GM12878 (cell line): ENCODE measurements around the gene SERINC5. TPM values are rescaled to one million over a fixed set of nuclear protein-coding genes. Genes with fewer than 3 reads are reported as not detected.

Experiments
- ATAC-seq: fragments of 200-7000 bp; cut with Tn5 transposase; 3 replicates; pipeline ENCODE4 v1.9.1; 2020; ENCODE audit warnings: mild to moderate bottlenecking, moderate library complexity
- BruUV-seq: library from RNA; stranded (reverse); fragments of 400-500 nt; replicated peaks from 2 replicates; lab custom pipeline; 2021; lab: Mats Ljungman, UMichigan
- CTCF ChIA-PET: fragments of 300-600 bp; sonication (Branson Sonifier 250); formaldehyde crosslinking; extraction: SDS; loops from one replicate; lab custom pipeline; 2021; ENCODE audit warnings: inconsistent platforms; lab: Yijun Ruan, JAX
- POLR2A ChIA-PET: fragments of 350-600 bp; formaldehyde crosslinking; extraction: SDS; loops from one replicate; lab custom pipeline; 2021; ENCODE audit warnings: inconsistent platforms; lab: Charles Lee
- RAD21 ChIA-PET: fragments of 300-600 bp; sonication (Branson Sonifier 250); formaldehyde crosslinking; loops from one replicate; lab custom pipeline; 2023; ENCODE audit warnings: antibody characterized with exemption; ENCODE audit not compliant: unreplicated experiment; lab: Charles Lee
- SMC1A ChIA-PET: fragments of 300-600 bp; sonication (Branson Sonifier 250); formaldehyde crosslinking; loops from one replicate; lab custom pipeline; 2023; ENCODE audit not compliant: unreplicated experiment, uncharacterized antibody; lab: Charles Lee
- DNase-seq: peaks from one replicate; pipeline ENCODE4 v3.0.0-alpha.2; 2011; ENCODE audit warnings: low read depth, low spot score
- FAIRE-seq: peaks from 3 replicates; lab custom pipeline; 2011; peaks lifted over from hg19 to GRCh38; lab: Jason Lieb, UNC
- H2AFZ ChIP-seq: 2 replicates; pipeline ENCODE4 v1.6.0; 2011; ENCODE audit warnings: low read depth, low read length, control low read depth; ENCODE audit not compliant: control insufficient read depth
- H3K27ac ChIP-seq: 2 replicates; pipeline ENCODE4 v1.5.1; 2011; ENCODE audit warnings: control low read depth; ENCODE audit not compliant: control insufficient read depth, insufficient read depth
- H3K27me3 ChIP-seq, 2 experiments: replicated peaks in 1 of 2; 2 replicates each; pipeline versions ENCODE4 v1.6.0 to v1.6.1; 2011; ENCODE audit warnings: low read length in 1 of 2; ENCODE audit not compliant: control insufficient read depth in 2 of 2, insufficient read depth in 2 of 2
- H3K36me3 ChIP-seq, 2 experiments: 2 replicates each; pipeline ENCODE4 v1.5.1; 2011; ENCODE audit warnings: low read length in 1 of 2; ENCODE audit not compliant: control insufficient read depth in 2 of 2, insufficient read depth in 2 of 2
- H3K4me1 ChIP-seq: 2 replicates; pipeline ENCODE4 v1.6.1; 2011; ENCODE audit warnings: mild to moderate bottlenecking, low read length, moderate library complexity, mixed read lengths; ENCODE audit not compliant: control insufficient read depth, insufficient read depth
- H3K4me2 ChIP-seq: 2 replicates; pipeline ENCODE4 v1.6.0; 2011; ENCODE audit warnings: control low read depth; ENCODE audit not compliant: control insufficient read depth, insufficient read depth
- H3K4me3 ChIP-seq: fragments of 200-600 bp; sonication (generic); 2 replicates; pipeline ENCODE4 v1.5.1; 2016
- H3K79me2 ChIP-seq: 2 replicates; pipeline ENCODE4 v1.6.0; 2011; ENCODE audit warnings: low read length; ENCODE audit not compliant: control insufficient read depth, insufficient read depth
- H3K9ac ChIP-seq: 2 replicates; pipeline ENCODE4 v1.8.0; 2011; ENCODE audit warnings: low read length, control low read depth, mixed read lengths; ENCODE audit not compliant: control insufficient read depth, insufficient read depth
- H3K9me3 ChIP-seq: replicated peaks from 3 replicates; pipeline ENCODE4 v1.5.1; 2011; ENCODE audit warnings: mild to moderate bottlenecking, low read length; ENCODE audit not compliant: control insufficient read depth, insufficient read depth
- H4K20me1 ChIP-seq: 2 replicates; pipeline ENCODE4 v1.6.0; 2011; ENCODE audit not compliant: control insufficient read depth, insufficient read depth
- BCL11A ChIP-seq: IDR thresholded peaks from 2 replicates; pipeline ENCODE4 v1.6.1; 2011; ENCODE audit warnings: low read depth, low read length
- CBX5 ChIP-seq: sonication (generic); IDR thresholded peaks from 2 replicates; pipeline ENCODE4 v1.6.1; 2016; ENCODE audit warnings: low read depth, moderate library complexity, mild to moderate bottlenecking, inconsistent platforms
- FOXM1 ChIP-seq: IDR thresholded peaks from 2 replicates; pipeline ENCODE4 v1.6.1; 2012; ENCODE audit warnings: low read depth, mild to moderate bottlenecking, inconsistent platforms, low read length, moderate library complexity
- HCFC1 ChIP-seq: fragments of 150-350 bp; IDR thresholded peaks from 2 replicates; pipeline ENCODE4 v1.6.1; 2014; ENCODE audit warnings: low read length
- HDGF ChIP-seq: fragments of 450-650 bp; IDR thresholded peaks from 2 replicates; pipeline ENCODE4 v1.6.1; 2016; ENCODE audit warnings: antibody characterized with exemption
- JUND ChIP-seq: IDR thresholded peaks from 2 replicates; pipeline ENCODE4 v1.6.1; 2012; ENCODE audit warnings: low read depth, mild to moderate bottlenecking, low read length, improper control_type of control experiment, moderate library complexity
- MYC ChIP-seq: IDR thresholded peaks from 2 replicates; pipeline ENCODE4 v1.6.1; 2011; ENCODE audit warnings: mild to moderate bottlenecking, low read length, moderate library complexity, inconsistent platforms; ENCODE audit not compliant: insufficient read depth, insufficient replicate concordance, insufficient read length, severe bottlenecking
- NBN ChIP-seq: fragments of 450-650 bp; IDR thresholded peaks from 2 replicates; pipeline ENCODE4 v1.6.1; 2016
- NFIC ChIP-seq: IDR thresholded peaks from 2 replicates; pipeline ENCODE4 v1.6.1; 2012; ENCODE audit warnings: low read depth, mild to moderate bottlenecking, inconsistent platforms, low read length, moderate library complexity
- NR2F1 ChIP-seq: fragments of 450-650 bp; conservative IDR thresholded peaks from 2 replicates; pipeline ENCODE4 v1.6.1; 2017; ENCODE audit warnings: mild to moderate bottlenecking
- PAX8 ChIP-seq: fragments of 450-650 bp; IDR thresholded peaks from 2 replicates; pipeline ENCODE4 v1.6.1; 2017; ENCODE audit warnings: mild to moderate bottlenecking, moderate library complexity
- PML ChIP-seq: IDR thresholded peaks from 2 replicates; pipeline ENCODE4 v1.6.1; 2012; ENCODE audit warnings: low read length, inconsistent platforms
- RBBP5 ChIP-seq: fragments of 200-600 bp; sonication (generic); conservative IDR thresholded peaks from 2 replicates; pipeline ENCODE4 v1.6.1; 2016
- RUNX3 ChIP-seq: IDR thresholded peaks from 2 replicates; pipeline ENCODE4 v1.6.1; 2012; ENCODE audit warnings: low read length, inconsistent platforms
- TARDBP ChIP-seq: IDR thresholded peaks from 2 replicates; pipeline ENCODE4 v1.6.1; 2016; ENCODE audit warnings: borderline replicate concordance
- WRNIP1 ChIP-seq: IDR thresholded peaks from 2 replicates; pipeline ENCODE4 v1.6.1; 2011; ENCODE audit warnings: low read depth, low read length, improper control_type of control experiment, borderline replicate concordance
- WGBS: methylation state at CpG from one replicate; pipeline ENCODE4 v1.1.6; 2016; ENCODE audit warnings: low lambda C conversion rate; ENCODE audit not compliant: insufficient replicate concordance, insufficient coverage; ENCODE audit errors: missing lambda C conversion rate; 5-methylcytosine and 5-hydroxymethylcytosine counted together
- in situ Hi-C: fragments of 300-500 bp; cut with MboI; formaldehyde crosslinking; loops from 9 replicates; pipeline ENCODE4 v1.14.3; 2018; ENCODE audit warnings: mixed read lengths
- intact Hi-C: fragments of 100-400 bp; cut with micrococcal nuclease; formaldehyde crosslinking; loops from one replicate; pipeline ENCODE4 v1.14.2; 2022; ENCODE audit not compliant: unreplicated experiment
- polyA plus RNA-seq, 11 experiments: library from polyadenylated mRNA; depleted of rRNA in 4 of 11; unstranded in 6 of 11; stranded (reverse) in 5 of 11; fragments of >200 nt; fragmentation: Nextera tagmentation in 4 of 11; fragmentation: Illumina TruSeq in 1 of 11; extraction: Ambion mirVana in 4 of 11; extraction: Trizol in 1 of 11; gene quantifications; 1 replicate in 1 of 11; 2 replicates in 10 of 11; pipeline versions ENCODE4 v1.2.1 to v1.2.3, GENCODE V29; 2011 to 2016; ENCODE audit warnings: inconsistent platforms in 2 of 11, missing spikeins in 2 of 11, low read depth in 1 of 11
- total RNA-seq, 4 experiments: library from RNA; depleted of rRNA in 3 of 4; stranded (reverse); fragments of >200 nt in 3 of 4; fragmentation: Illumina TruSeq in 1 of 4; extraction: Trizol in 1 of 4; gene quantifications; 2 replicates each; pipeline versions ENCODE4 v1.2.1 to v1.2.3, GENCODE V29; 2013 to 2021
- TF ChIP-seq, protein P1 (sequence below): IDR thresholded peaks from 2 replicates; pipeline ENCODE4 v1.6.1; 2012; ENCODE audit warnings: low read length, inconsistent platforms

SERINC5 gene
- total and polyA plus RNA-seq, 10 of the 15 experiments (the other 5 are each of a cell fraction or from before 2014, with no cell fraction given), result 0.66 to 7.0 (median 2.8) TPM

DNA sequence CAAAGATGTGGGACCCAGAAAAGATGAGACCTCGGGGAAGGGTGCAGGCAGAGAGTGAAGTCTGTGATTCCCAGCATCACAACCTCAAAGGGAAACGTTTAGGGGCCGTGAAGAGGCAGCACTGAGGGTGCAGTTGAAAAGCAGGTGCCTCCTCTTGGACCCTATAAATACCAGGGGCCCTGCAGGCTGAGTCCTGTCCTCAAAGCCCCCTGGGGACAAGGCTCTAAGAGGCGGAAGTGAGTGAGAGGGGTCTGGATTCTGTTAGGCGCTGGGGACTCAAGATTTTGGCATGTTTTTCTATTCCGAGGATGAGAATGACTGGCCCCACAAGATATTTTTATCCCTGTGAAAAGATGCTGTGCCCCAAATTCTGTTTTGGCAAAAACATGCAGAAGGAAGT lies 112.9 kb downstream of the SERINC5 start:
- Histone ChIP-seq H3K4me3 (peak overlapping the region; percentile 3; the same call in 1 of the 2 replicates), H2AFZ (peak overlapping the region; percentile 73), H3K9ac (0 out of 2 replicates have a peak overlapping the region, but pooled peaks have one; percentile 24), H3K4me2 (peak overlapping the region; percentile 58), H3K36me3 (no peaks in the 10 kb centered on the region), H3K27me3 (no peaks in the 10 kb centered on the region), H3K9me3 (no peaks in the 10 kb centered on the region), H3K27ac (peak overlapping the region; percentile 80), H4K20me1 (no peaks in the 10 kb centered on the region), H3K79me2 (no peaks in the 10 kb centered on the region), H3K4me1 (peaks cover 24% of the 10 kb centered on the region)
- DNase-seq, result no peak
- peak; percentile 40 for ATAC-seq
- in situ Hi-C loops (no loop called here), intact Hi-C loops (loop anchor here (1.0 kb wide), 1 partner anchor 17 kb away; no protein-coding TSS in a partner anchor)
- ChIA-PET CTCF (interaction anchor here (0.7 to 4.6 kb wide), 9 partner anchors 16 to 165 kb away, joined by 3 to 26 read pairs (median 5); no protein-coding TSS in a partner anchor), POLR2A (interaction anchor here (0.6 to 3.2 kb wide), 5 partner anchors 17 to 1127 kb away, joined by 3 to 11 read pairs (median 4); no protein-coding TSS in a partner anchor), SMC1A (interaction anchor here (1.0 to 5.5 kb wide), 16 partner anchors 12 to 337 kb away, joined by 3 to 56 read pairs (median 6); partner anchors contain the start of gene SERINC5), RAD21 (interaction anchor here (0.6 to 5.6 kb wide), 10 partner anchors 17 to 165 kb away, joined by 3 to 41 read pairs (median 8); partner anchors contain the start of gene SERINC5)
- no TSS peak for BruUV-seq
- 18% methylated on average over 6 of the region's 6 CpGs for WGBS
- TF ChIP-seq BCL11A (no peak), NFIC (0 out of 2 replicates have a peak, but pooled peaks have one; percentile 7)
- FAIRE-seq, result no peak

DNA sequence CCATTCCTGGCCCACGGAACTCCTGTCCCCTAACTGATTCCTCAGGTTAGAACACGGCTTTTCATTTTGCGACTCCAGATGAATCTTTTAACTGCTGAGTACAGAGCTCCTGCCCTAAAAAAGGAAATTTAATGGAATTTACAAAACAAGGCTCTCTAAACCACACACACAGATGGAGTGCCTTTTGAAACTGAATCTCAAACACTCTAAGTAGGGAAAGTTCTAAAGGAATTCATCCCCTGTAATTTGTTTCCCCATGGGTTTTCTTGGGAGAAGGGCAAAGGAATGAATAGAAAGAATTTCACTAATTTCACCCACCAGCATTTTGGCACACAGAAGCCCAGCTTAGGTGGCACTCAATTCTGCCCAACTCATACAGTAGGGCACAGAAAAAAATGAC lies 114.2 kb downstream of the SERINC5 start:
- BruUV-seq, result TSS peak; percentile 53
- SMC1A ChIA-PET, result interaction anchor here (1.0 to 5.5 kb wide), 13 partner anchors 11 to 122 kb away, joined by 3 to 56 read pairs (median 4); partner anchors contain the start of gene SERINC5
- intact Hi-C loops (loop anchor here (1.0 kb wide), 1 partner anchor 15 kb away; no protein-coding TSS in a partner anchor), in situ Hi-C loops (no loop called here)
- no peak for ATAC-seq
- H3K4me3 ChIP-seq, result no peak overlapping the region
- no peaks in the 10 kb centered on the region for H3K9me3 ChIP-seq
- POLR2A ChIA-PET, result interaction anchor here (0.5 to 3.2 kb wide), 6 partner anchors 16 to 198 kb away, joined by 3 to 11 read pairs (median 4); partner anchors contain the start of gene SERINC5
- CTCF ChIA-PET, result interaction anchor here (1.5 to 4.6 kb wide), 5 partner anchors 12 to 50 kb away, joined by 4 to 26 read pairs (median 7); no protein-coding TSS in a partner anchor
- no peak for FAIRE-seq
- RAD21 ChIA-PET, result interaction anchor here (0.7 to 5.6 kb wide), 9 partner anchors 9 to 166 kb away, joined by 3 to 41 read pairs (median 7); partner anchors contain the start of gene SERINC5
- peaks cover 27% of the 10 kb centered on the region for H3K4me1 ChIP-seq
- peak overlapping the region; percentile 33; the same call in 1 of the 2 replicates for H3K9ac ChIP-seq
- H3K27ac ChIP-seq, result peak overlapping the region; percentile 80
- WGBS, result 87% methylated on average over 3 of the region's 3 CpGs
- H3K79me2 ChIP-seq, result no peaks in the 10 kb centered on the region
- H4K20me1 ChIP-seq, result no peaks in the 10 kb centered on the region
- no peaks in the 10 kb centered on the region for H3K27me3 ChIP-seq
- no peak for DNase-seq
- H2AFZ ChIP-seq, result peak overlapping the region; percentile 33
- no peaks in the 10 kb centered on the region for H3K36me3 ChIP-seq
- peak overlapping the region; percentile 38; the same call in 1 of the 2 replicates for H3K4me2 ChIP-seq
- TF ChIP-seq, protein P1, sequence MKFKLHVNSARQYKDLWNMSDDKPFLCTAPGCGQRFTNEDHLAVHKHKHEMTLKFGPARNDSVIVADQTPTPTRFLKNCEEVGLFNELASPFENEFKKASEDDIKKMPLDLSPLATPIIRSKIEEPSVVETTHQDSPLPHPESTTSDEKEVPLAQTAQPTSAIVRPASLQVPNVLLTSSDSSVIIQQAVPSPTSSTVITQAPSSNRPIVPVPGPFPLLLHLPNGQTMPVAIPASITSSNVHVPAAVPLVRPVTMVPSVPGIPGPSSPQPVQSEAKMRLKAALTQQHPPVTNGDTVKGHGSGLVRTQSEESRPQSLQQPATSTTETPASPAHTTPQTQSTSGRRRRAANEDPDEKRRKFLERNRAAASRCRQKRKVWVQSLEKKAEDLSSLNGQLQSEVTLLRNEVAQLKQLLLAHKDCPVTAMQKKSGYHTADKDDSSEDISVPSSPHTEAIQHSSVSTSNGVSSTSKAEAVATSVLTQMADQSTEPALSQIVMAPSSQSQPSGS, result no peak
- no peak for TF ChIP-seq WRNIP1
- no peak for TF ChIP-seq NR2F1
- no peak for TF ChIP-seq PML
- no peak for TF ChIP-seq CBX5
- no peak for TF ChIP-seq RBBP5
- TF ChIP-seq MYC, result no peak
- no peak for TF ChIP-seq PAX8
- no peak for TF ChIP-seq RUNX3
- TF ChIP-seq HCFC1, result no peak
- TF ChIP-seq TARDBP, result no peak
- TF ChIP-seq NBN, result no peak
- TF ChIP-seq FOXM1, result no peak
- no peak for TF ChIP-seq HDGF
- no peak for TF ChIP-seq JUND
